ENCODE data around the gene FADS6.

DNA sequence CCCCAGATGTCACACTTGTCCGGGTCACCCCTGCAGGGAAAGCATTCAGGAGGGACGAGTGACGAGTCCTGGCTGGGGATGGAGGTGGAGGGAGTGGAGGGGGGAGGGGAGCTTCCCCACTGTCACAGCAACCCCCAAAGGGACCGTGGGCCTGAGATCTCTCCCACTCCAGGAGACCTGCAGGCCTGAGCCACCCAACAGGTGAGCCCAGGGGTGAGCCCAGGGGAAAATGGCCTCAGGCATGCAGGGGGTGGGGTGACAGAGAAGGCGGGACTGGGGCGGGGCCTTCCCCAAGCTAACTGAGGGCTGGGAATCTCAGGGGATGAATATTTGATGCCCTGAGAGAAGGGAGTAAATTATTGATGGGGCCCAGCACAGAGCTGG is 27.2 kb upstream of the FADS6 start:
- TF ChIP-seq CTCF (IDR thresholded peaks at IDR 0.05) (no peak), POLR2A (IDR thresholded peaks at IDR 0.05) (no peak)
